ENCODE results near the gene HPD. TPM values are rescaled to one million over a fixed set of nuclear protein-coding genes. Genes with fewer than 3 reads are reported as not detected.

Gene HPD
- total RNA-seq, 1 experiment from 2014 or later, result 0.39 TPM

GRCh38 chr12:121816925-121817647, 41.6 kb downstream of the HPD start (continued):
- TF ChIP-seq, protein P1, sequence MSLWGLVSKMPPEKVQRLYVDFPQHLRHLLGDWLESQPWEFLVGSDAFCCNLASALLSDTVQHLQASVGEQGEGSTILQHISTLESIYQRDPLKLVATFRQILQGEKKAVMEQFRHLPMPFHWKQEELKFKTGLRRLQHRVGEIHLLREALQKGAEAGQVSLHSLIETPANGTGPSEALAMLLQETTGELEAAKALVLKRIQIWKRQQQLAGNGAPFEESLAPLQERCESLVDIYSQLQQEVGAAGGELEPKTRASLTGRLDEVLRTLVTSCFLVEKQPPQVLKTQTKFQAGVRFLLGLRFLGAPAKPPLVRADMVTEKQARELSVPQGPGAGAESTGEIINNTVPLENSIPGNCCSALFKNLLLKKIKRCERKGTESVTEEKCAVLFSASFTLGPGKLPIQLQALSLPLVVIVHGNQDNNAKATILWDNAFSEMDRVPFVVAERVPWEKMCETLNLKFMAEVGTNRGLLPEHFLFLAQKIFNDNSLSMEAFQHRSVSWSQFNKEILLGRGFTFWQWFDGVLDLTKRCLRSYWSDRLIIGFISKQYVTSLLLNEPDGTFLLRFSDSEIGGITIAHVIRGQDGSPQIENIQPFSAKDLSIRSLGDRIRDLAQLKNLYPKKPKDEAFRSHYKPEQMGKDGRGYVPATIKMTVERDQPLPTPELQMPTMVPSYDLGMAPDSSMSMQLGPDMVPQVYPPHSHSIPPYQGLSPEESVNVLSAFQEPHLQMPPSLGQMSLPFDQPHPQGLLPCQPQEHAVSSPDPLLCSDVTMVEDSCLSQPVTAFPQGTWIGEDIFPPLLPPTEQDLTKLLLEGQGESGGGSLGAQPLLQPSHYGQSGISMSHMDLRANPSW (CRISPR knock-in tag; conservative IDR thresholded peaks at IDR 0.05; ENCODE audit: low read depth), result no peak
- TF ChIP-seq ZNF138 (CRISPR knock-in tag; conservative IDR thresholded peaks at IDR 0.05), result no peak
- no peak for TF ChIP-seq RORB (CRISPR knock-in tag; IDR thresholded peaks at IDR 0.05)
- TF ChIP-seq FOXK1 (CRISPR knock-in tag; IDR thresholded peaks at IDR 0.05), result no peak

DNA sequence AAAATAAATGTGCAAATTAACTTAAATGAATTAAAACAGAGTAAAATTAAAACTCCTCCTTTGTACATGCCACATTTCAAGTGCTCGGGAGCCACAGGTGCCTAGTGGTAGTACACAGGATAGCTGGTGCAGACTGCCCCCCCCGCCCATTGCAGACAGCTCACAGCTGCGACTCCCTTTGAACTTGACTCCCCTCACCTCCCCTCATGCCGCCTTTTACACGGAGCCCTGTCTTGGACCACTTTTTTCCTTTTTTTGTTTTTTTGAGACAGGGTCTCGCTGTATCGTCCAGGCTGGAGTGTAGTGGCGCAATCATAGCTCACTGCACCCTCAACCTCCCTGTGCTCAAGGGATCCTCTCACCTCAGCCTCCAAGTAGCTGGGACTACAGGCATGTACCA, 43.4 kb downstream of the HPD start:
- CTCF ChIA-PET, result interaction anchor here (0.9 to 2.0 kb wide), 2 partner anchors 12 to 20 kb away, joined by 3 to 4 read pairs; no protein-coding TSS in a partner anchor
- no peak overlapping the region for H3K4me3 Mint-ChIP-seq
- peaks cover 18% of the 10 kb centered on the region for H3K36me3 Mint-ChIP-seq
- no peak for DNase-seq (ENCODE audit: low spot score)
- H3K27ac Mint-ChIP-seq, result no peak overlapping the region
- POLR2A ChIA-PET, result interaction anchor here (1.2 kb wide), 1 partner anchor 13 kb away, joined by 3 read pairs; no protein-coding TSS in a partner anchor
- peaks cover 23% of the 10 kb centered on the region for H3K4me1 Mint-ChIP-seq
- peak; percentile 60; the same call in 1 of the 2 replicates for TF ChIP-seq ZNF121 (CRISPR knock-in tag; IDR thresholded peaks at IDR 0.05)
- TF ChIP-seq, protein P1 (CRISPR knock-in tag; conservative IDR thresholded peaks at IDR 0.05; ENCODE audit: low read depth), result no peak
- ATAC-seq, result no peak
- no peaks in the 10 kb centered on the region for H3K9me3 Mint-ChIP-seq
- no peaks in the 10 kb centered on the region for H3K27me3 Mint-ChIP-seq (ENCODE audit: low read depth)

DNA sequence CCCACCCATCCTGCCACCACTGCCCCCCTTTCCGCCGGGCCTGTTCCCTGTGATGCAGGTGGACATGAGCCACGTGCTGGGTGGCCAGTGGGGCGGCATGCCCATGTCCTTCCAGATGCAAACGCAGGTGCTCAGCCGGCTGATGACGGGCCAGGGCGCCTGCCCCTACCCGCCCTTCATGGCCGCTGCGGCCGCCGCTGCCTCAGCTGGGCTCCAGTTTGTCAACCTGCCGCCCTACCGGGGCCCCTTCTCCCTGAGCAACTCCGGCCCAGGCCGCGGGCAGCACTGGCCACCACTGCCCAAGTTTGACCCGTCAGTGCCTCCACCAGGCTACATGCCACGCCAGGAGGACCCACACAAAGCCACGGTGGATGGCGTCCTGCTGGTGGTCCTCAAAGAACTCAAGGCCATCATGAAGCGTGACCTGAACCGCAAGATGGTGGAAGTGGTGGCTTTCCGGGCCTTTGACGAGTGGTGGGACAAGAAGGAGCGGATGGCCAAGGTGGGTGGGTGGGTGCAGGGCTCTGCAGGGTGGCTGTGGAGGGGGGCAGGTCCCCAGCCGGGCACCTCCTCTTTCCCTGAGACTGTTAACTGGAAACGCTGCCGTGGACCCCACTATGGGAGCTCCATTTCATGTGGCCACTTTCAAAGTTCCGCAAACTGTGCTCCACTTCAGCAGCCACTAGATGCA, 44.1 kb downstream of the HPD start:
- ATAC-seq, result no peak
- Mint-ChIP-seq H3K27me3 (ENCODE audit: low read depth) (no peaks in the 10 kb centered on the region), H3K4me1 (peaks cover 23% of the 10 kb centered on the region), H3K27ac (no peak overlapping the region), H3K4me3 (no peak overlapping the region), H3K9me3 (no peaks in the 10 kb centered on the region), H3K36me3 (peaks cover 19% of the 10 kb centered on the region)
- CTCF ChIA-PET, result interaction anchor here (0.9 to 2.0 kb wide), 2 partner anchors 13 to 19 kb away, joined by 3 to 4 read pairs; no protein-coding TSS in a partner anchor
- DNase-seq (ENCODE audit: low spot score), result no peak
- POLR2A ChIA-PET, result interaction anchor here (0.6 to 1.2 kb wide), 2 partner anchors 13 to 453 kb away, joined by 3 read pairs; no protein-coding TSS in a partner anchor
- TF ChIP-seq, protein P2, sequence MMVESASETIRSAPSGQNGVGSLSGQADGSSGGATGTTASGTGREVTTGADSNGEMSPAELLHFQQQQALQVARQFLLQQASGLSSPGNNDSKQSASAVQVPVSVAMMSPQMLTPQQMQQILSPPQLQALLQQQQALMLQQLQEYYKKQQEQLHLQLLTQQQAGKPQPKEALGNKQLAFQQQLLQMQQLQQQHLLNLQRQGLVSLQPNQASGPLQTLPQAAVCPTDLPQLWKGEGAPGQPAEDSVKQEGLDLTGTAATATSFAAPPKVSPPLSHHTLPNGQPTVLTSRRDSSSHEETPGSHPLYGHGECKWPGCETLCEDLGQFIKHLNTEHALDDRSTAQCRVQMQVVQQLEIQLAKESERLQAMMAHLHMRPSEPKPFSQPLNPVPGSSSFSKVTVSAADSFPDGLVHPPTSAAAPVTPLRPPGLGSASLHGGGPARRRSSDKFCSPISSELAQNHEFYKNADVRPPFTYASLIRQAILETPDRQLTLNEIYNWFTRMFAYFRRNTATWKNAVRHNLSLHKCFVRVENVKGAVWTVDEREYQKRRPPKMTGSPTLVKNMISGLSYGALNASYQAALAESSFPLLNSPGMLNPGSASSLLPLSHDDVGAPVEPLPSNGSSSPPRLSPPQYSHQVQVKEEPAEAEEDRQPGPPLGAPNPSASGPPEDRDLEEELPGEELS (CRISPR knock-in tag; IDR thresholded peaks at IDR 0.05), result no peak
- TF ChIP-seq ZNF416 (CRISPR knock-in tag; IDR thresholded peaks at IDR 0.05) (no peak), SMAD3 (CRISPR knock-in tag; IDR thresholded peaks at IDR 0.05; ENCODE audit: borderline replicate concordance) (no peak), E2F4 (CRISPR knock-in tag; IDR thresholded peaks at IDR 0.05; ENCODE audit: borderline replicate concordance, low read depth) (no peak), IRF1 (CRISPR knock-in tag; IDR thresholded peaks at IDR 0.05) (no peak), USF2 (CRISPR knock-in tag; IDR thresholded peaks at IDR 0.05) (no peak), SP1 (CRISPR knock-in tag; conservative IDR thresholded peaks at IDR 0.05) (no peak), NR3C1 (CRISPR knock-in tag; conservative IDR thresholded peaks at IDR 0.05; ENCODE audit: low read depth) (no peak), E2F1 (CRISPR knock-in tag; IDR thresholded peaks at IDR 0.05) (no peak), GRHL2 (CRISPR knock-in tag; IDR thresholded peaks at IDR 0.05; ENCODE audit: insufficient replicate concordance, severe bottlenecking) (no peak), JUN (CRISPR knock-in tag; IDR thresholded peaks at IDR 0.05) (no peak), ZNF219 (CRISPR knock-in tag; IDR thresholded peaks at IDR 0.05; ENCODE audit: borderline replicate concordance) (no peak)
- TF ChIP-seq, protein P3, sequence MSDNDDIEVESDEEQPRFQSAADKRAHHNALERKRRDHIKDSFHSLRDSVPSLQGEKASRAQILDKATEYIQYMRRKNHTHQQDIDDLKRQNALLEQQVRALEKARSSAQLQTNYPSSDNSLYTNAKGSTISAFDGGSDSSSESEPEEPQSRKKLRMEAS (CRISPR knock-in tag; IDR thresholded peaks at IDR 0.05), result no peak
